IPS-18c (cell line): Measurements from ENCODE around the gene MINDY2.

Experiments
- H3K4me3 ChIP-seq: 2 replicates; pipeline ENCODE4 v1.7.0; 2013; ENCODE audit warnings: low read depth, mild to moderate bottlenecking, low read length, moderate library complexity; ENCODE audit not compliant: insufficient read depth
- H3K9me3 ChIP-seq: one replicate; pipeline ENCODE4 v1.6.1; 2013; ENCODE audit warnings: mild to moderate bottlenecking, low read length, moderate library complexity; ENCODE audit not compliant: control insufficient read depth, insufficient read depth

MINDY2 gene

GRCh38 chr15:58770857-58771620 is at the start of gene MINDY2:
Gene MINDY2, plus strand, starts transcription at chr15:58771302. Its CDS starts 94 bp downstream, at chr15:58771396.
- H3K4me3 ChIP-seq, result peak within 1 kb of the TSS; percentile 97
- no peaks in the 10 kb centered on the region for H3K9me3 ChIP-seq

DNA sequence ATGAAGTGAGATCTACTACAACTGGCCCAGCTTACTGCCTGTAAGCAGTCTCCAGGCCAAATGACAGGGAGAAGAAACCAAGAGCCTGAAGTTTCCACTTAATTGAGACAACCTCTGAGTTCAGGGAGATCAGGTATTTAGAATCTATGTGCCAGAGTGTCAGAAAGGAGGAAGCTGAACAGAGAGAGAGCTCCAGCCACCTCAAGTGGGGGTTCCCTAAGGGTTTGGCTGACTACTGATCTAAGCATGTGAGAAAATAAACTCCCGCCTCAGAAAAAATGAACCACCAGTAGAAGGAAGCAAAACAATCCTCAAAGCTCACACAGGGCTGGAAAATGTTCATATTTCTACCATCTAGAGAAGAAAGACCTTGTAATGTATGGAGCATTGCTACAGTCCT is 46.6 kb upstream of the MINDY2 start:
- no peak overlapping the region for H3K4me3 ChIP-seq

GRCh38 chr15:58726867-58727266 is 44.2 kb upstream of the MINDY2 start:
- Histone ChIP-seq H3K4me3 (no peak overlapping the region), H3K9me3 (no peaks in the 10 kb centered on the region)

More for the DNA sequence above, 46.6 kb upstream of the MINDY2 start:
- H3K9me3 ChIP-seq, result no peaks in the 10 kb centered on the region

GRCh38 chr15:58731756-58732535 is 39.2 kb upstream of the MINDY2 start:
- Histone ChIP-seq H3K9me3 (no peaks in the 10 kb centered on the region), H3K4me3 (no peak overlapping the region)

DNA sequence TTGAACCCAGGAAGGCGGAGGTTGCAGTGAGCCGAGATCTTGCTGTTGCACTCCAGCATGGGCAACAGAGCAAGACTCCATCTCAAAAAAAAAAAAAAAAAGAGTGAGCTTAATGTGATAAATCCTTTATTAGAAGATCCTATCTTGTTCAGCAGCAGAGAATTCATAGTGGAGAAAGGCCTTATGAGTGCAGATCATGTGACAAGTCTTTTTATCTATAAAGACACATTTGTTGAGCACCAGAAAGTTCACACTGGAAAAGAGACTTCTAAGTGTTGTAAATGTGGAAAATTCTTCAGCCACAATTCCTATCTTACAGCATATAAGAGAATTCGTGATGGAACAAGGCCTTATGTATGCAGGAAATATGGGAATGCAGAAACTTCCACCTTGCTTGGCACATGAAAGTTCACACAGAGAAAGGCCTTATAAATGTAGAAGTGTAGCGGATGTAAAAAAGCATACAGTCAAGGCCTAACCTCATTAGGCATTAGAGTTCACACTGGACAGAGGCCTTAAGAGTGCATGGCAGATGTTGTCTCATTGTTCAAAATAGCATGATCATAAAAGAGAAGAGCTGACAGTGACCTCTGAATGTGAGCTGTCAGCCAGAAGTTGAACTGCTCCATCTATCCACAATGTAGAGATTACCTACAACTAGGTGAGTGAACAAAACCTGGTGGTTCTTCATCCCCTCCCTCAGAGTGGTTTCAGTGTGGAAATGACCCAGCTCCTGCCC is 38.3 kb upstream of the MINDY2 start:
- Histone ChIP-seq H3K4me3 (no peak overlapping the region), H3K9me3 (no peaks in the 10 kb centered on the region)

DNA sequence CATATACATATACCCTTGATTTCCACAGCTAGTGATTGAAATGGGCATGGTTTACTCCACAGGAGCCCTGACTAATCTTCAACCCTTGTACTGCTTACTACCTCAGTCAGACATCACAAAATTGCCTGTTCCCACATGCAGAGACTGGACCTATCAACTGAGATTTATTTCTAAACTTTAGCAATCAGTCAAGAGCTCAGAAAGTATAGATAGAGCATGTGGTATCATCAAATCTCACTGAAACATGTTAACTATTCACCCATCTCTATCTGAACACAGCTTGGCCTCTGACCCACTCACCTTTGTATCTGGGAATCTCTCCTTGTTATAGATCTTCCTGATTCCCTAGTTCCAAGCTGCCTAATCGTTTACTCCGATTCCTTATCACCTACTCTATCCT is 36.2 kb upstream of the MINDY2 start:
- H3K4me3 ChIP-seq, result no peak overlapping the region
- H3K9me3 ChIP-seq, result no peaks in the 10 kb centered on the region

GRCh38 chr15:58736018-58736643 is 35.0 kb upstream of the MINDY2 start:
- H3K4me3 ChIP-seq, result no peak overlapping the region
- no peaks in the 10 kb centered on the region for H3K9me3 ChIP-seq

GRCh38 chr15:58737298-58737697 is 33.8 kb upstream of the MINDY2 start:
- no peak overlapping the region for H3K4me3 ChIP-seq
- H3K9me3 ChIP-seq, result no peaks in the 10 kb centered on the region

DNA sequence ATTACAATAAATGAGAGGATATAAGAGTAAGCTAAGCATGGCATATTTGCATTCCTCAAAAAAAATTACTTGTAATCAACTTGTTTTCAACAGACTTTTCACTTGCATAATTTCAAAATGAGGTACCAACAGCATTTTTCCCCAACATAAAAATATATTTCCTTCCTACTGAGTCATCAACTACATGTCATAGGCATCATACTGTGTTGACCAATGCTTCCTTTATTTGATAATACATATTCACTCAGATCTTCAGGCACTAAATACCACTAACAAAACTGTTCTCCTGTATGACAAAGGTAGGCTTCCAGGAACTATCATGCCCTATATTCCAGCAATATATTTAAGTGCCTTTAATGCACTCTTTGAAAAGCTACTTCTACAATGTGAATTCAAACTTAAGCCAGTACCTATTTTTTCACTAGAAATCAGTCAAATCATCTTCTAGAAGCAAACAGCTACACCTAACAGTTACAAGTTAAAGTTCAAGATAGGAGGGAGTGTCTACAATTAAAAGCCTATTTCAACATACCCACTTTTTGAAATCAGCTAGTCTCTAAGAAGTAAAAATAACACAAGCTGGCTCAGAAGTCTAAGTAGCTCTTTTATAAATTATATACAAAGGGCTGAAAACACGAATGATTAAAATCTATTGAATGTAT is 32.9 kb upstream of the MINDY2 start:
- no peak overlapping the region for H3K4me3 ChIP-seq
- no peaks in the 10 kb centered on the region for H3K9me3 ChIP-seq

DNA sequence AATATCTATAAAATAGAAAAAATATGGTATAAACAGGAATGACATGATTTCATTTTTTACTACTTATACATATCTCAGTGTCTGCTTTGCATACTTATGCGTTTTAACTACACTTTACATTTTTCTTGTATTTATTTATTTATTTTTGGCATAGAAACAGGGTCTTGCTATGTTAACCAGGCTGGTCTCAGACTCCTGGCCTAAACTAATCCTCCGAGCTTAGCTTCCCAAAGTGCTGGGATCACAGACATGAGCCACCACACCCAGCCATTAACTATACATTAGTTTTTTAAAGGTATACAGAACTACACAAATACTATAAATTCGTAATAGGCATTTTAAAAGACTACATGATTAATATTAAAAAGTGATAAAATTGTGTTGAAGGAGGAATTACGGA is 30.7 kb upstream of the MINDY2 start:
- no peaks in the 10 kb centered on the region for H3K9me3 ChIP-seq
- no peak overlapping the region for H3K4me3 ChIP-seq

DNA sequence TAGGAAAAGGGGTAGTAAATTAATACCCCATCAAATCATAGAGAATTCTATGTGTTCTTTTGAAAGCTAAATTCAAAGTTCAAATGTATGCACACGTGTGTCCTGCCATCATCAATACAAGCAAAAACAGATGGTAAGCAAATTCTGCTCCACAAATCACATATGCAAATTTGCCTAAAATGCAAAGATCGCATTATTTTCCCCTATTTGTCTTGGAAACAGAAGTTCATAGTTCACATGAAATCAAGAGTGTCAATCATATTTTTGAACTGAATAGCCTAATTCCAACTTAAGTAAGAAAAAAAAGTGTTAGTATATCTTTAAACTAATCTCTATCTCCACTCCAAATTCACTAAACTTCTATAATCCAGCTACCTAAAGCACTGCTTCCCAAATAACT is 30.1 kb upstream of the MINDY2 start:
- Histone ChIP-seq H3K9me3 (no peaks in the 10 kb centered on the region), H3K4me3 (no peak overlapping the region)

GRCh38 chr15:58742022-58742813 is 28.9 kb upstream of the MINDY2 start:
- no peaks in the 10 kb centered on the region for H3K9me3 ChIP-seq
- H3K4me3 ChIP-seq, result no peak overlapping the region

- H3K4me3 ChIP-seq, result no peak overlapping the region
- no peaks in the 10 kb centered on the region for H3K9me3 ChIP-seq
These were observed 28.1 kb upstream of the MINDY2 start for GRCh38 chr15:58742819-58743502.

- H3K9me3 ChIP-seq, result no peaks in the 10 kb centered on the region
- no peak overlapping the region for H3K4me3 ChIP-seq
These were observed 24.9 kb upstream of the MINDY2 start for GRCh38 chr15:58746174-58746573.

- H3K9me3 ChIP-seq, result no peaks in the 10 kb centered on the region
- peak overlapping the region; percentile 92 for H3K4me3 ChIP-seq
These were observed 22.9 kb upstream of the MINDY2 start for GRCh38 chr15:58748040-58748851.
